ENCODE data around the gene ZNF181. TPM values are rescaled to one million over a fixed set of nuclear protein-coding genes. Genes with fewer than 3 reads are reported as not detected.
"Not testable (repeated sequence)": the region's sequence is repeated elsewhere in the genome, so short reads cannot be mapped to it uniquely, and the experiment has no call there.

Gene ZNF181
- total RNA-seq (2021): 6.7 and 8.2 TPM in 2 replicates
- Bru-seq, nascent RNA: percentile 69 among the genes with signal in this experiment
- BruChase-seq, experiment 1, labeled RNA remaining after a 2-hour chase: percentile 64 among the genes with signal in this experiment
- percentile 45 among the genes with signal in this experiment for BruChase-seq, experiment 2, labeled RNA remaining after a 6-hour chase
- long read RNA-seq, full-length matches to known transcripts: 5 of 24 reads
- long read RNA-seq, partial matches to known transcripts: 1 of 24 reads
- long read RNA-seq, other reads (novel, unspliced or antisense): 18 of 24 reads

DNA sequence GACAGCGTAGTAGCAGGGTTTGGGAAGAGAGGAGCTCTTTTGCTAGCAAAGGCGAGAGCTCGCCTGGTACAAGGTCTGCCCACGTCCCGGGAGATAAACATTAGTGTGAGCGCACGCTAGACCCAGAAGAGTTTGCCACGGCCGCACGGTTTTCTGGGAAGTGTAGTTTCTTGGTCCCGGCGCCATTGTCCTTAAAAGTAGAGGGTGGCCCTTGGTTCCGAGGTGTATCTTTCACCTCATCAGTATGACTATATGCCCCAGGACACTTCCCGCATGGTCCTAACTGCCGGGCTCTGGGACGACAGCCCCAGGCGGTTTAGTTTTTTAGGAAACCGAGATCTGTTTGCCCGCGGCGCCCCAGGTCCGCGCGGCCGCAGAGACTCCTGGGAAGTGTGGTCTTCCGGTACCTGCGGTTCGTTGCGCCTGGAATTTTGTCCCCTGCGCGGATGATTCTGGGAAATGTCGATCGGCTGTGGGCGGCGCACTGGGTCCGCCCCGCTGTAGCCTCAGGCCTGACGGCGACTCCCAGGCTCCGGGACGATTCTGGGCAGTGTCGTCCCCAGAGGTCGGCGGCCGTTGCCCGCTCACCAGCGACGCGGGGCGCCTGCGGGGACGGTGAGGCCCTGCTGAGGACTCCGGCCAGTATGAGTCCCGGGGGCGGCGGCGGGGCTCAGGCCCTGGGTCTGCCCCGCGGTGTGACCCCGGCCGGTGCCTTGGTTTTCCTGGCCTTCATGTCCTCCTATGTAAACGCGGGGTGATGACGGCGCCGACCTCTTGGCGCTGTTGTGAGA, at the start of gene ZNF181:
Gene ZNF181 (plus strand): TSS at position 498 of the 791 bp plus-strand sequence. CDS start 795 bp downstream, outside the sequence.
- no TSS peak for BruUV-seq (replicated peaks)
- CTCF ChIA-PET: interaction anchor here (0.5 kb wide), 1 partner anchor 630 kb away, joined by 5 read pairs; no protein-coding TSS in a partner anchor
- POLR2A ChIA-PET (ENCODE audit: low non-redundant PET): no interaction called here
- TF ChIP-seq, protein P1, sequence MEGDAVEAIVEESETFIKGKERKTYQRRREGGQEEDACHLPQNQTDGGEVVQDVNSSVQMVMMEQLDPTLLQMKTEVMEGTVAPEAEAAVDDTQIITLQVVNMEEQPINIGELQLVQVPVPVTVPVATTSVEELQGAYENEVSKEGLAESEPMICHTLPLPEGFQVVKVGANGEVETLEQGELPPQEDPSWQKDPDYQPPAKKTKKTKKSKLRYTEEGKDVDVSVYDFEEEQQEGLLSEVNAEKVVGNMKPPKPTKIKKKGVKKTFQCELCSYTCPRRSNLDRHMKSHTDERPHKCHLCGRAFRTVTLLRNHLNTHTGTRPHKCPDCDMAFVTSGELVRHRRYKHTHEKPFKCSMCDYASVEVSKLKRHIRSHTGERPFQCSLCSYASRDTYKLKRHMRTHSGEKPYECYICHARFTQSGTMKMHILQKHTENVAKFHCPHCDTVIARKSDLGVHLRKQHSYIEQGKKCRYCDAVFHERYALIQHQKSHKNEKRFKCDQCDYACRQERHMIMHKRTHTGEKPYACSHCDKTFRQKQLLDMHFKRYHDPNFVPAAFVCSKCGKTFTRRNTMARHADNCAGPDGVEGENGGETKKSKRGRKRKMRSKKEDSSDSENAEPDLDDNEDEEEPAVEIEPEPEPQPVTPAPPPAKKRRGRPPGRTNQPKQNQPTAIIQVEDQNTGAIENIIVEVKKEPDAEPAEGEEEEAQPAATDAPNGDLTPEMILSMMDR (conservative IDR thresholded peaks at IDR 0.05; ENCODE audit: low read depth, low read length): no peak
- TF ChIP-seq EZH2 (IDR thresholded peaks at IDR 0.05; ENCODE audit: borderline replicate concordance, low read depth, low read length, poor library complexity, severe bottlenecking): no peak
- Histone ChIP-seq H3K4me3 (ENCODE audit: low read depth, low read length, poor library complexity, severe bottlenecking) (peak within 1 kb of the TSS; percentile 74), H3K4me1 (ENCODE audit: insufficient read depth, low read length, poor library complexity, severe bottlenecking) (no peaks in the 10 kb centered on the region), H3K27me3 (replicated peaks; ENCODE audit: insufficient read depth, low read depth, low read length, poor library complexity) (no peaks in the 10 kb centered on the region), H3K27ac (ENCODE audit: low read depth, low read length, poor library complexity, severe bottlenecking) (peak within 1 kb of the TSS; percentile 91), H3K36me3 (ENCODE audit: insufficient read depth, low read length, poor library complexity, severe bottlenecking) (peaks cover 5% of the 10 kb centered on the region), H3K9me3 (ENCODE audit: low read depth, low read length, poor library complexity, severe bottlenecking) (no peaks in the 10 kb centered on the region)
- peak; percentile 92 for DNase-seq (ENCODE audit: low spot score)
- intact Hi-C loops (cut with micrococcal nuclease; ENCODE audit: unreplicated experiment): loop anchor here (2.0 kb wide), 1 partner anchor 39 kb away; the partner anchor contains the start of gene ZNF599

DNA sequence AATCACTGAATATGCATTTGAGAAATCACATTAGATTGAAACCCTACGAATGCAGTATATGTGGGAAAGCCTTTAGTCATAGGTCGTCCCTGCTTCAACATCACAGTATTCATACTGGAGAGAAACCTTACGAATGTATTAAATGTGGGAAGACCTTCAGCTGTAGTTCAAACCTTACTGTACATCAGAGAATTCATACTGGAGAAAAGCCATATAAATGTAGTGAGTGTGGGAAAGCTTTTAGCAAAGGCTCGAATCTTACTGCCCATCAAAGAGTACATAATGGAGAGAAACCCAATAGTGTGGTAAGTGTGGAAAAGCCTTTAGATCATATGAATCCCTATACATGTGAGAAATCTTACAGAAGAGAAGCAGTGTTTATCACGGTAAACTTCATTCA, 48.8 kb upstream of the ZNF181 start:
- H3K27ac ChIP-seq (ENCODE audit: low read depth, low read length, poor library complexity, severe bottlenecking); H3K4me3 ChIP-seq (ENCODE audit: low read depth, low read length, poor library complexity, severe bottlenecking); intact Hi-C loops (cut with micrococcal nuclease; ENCODE audit: unreplicated experiment); DNase-seq (ENCODE audit: low spot score); CTCF ChIA-PET; POLR2A ChIA-PET (ENCODE audit: low non-redundant PET); H3K27me3 ChIP-seq (replicated peaks; ENCODE audit: insufficient read depth, low read depth, low read length, poor library complexity); BruUV-seq (replicated peaks); H3K4me1 ChIP-seq (ENCODE audit: insufficient read depth, low read length, poor library complexity, severe bottlenecking): not testable (repeated sequence)
- H3K9me3 ChIP-seq (ENCODE audit: low read depth, low read length, poor library complexity, severe bottlenecking): peaks cover 70% of the 10 kb centered on the region
- peaks cover 47% of the 10 kb centered on the region for H3K36me3 ChIP-seq (ENCODE audit: insufficient read depth, low read length, poor library complexity, severe bottlenecking)

DNA sequence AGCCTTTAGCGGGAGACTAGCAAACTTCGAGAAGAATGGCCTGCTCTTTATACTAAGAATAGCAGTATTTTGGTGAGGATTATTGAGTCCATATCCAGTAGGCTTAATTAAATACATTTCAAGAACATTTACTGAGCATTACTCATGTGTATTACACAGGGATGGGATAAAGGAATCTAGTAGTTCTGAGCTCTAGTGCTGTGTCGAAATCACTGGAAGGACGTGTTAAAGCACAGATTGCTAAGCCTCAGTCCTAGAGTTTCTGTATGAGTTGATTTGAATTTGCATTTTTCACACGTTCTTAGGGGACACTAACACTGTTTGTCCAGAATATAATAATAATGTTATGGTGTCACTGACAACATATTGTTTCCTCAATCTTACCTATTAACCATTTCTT, 47.6 kb upstream of the ZNF181 start:
- ChIA-PET POLR2A (ENCODE audit: low non-redundant PET) (no interaction called here), CTCF (no interaction called here)
- BruUV-seq (replicated peaks): no TSS peak
- Histone ChIP-seq H3K27me3 (replicated peaks; ENCODE audit: insufficient read depth, low read depth, low read length, poor library complexity) (no peaks in the 10 kb centered on the region), H3K9me3 (ENCODE audit: low read depth, low read length, poor library complexity, severe bottlenecking) (peaks cover 58% of the 10 kb centered on the region), H3K4me3 (ENCODE audit: low read depth, low read length, poor library complexity, severe bottlenecking) (no peak overlapping the region), H3K27ac (ENCODE audit: low read depth, low read length, poor library complexity, severe bottlenecking) (no peak overlapping the region), H3K4me1 (ENCODE audit: insufficient read depth, low read length, poor library complexity, severe bottlenecking) (no peaks in the 10 kb centered on the region), H3K36me3 (ENCODE audit: insufficient read depth, low read length, poor library complexity, severe bottlenecking) (peaks cover 35% of the 10 kb centered on the region)
- TF ChIP-seq EZH2 (IDR thresholded peaks at IDR 0.05; ENCODE audit: borderline replicate concordance, low read depth, low read length, poor library complexity, severe bottlenecking): no peak
- TF ChIP-seq, protein P1 (conservative IDR thresholded peaks at IDR 0.05; ENCODE audit: low read depth, low read length): no peak
- intact Hi-C loops (cut with micrococcal nuclease; ENCODE audit: unreplicated experiment): no loop called here
- DNase-seq (ENCODE audit: low spot score): no peak
